T-helper 17 cell (primary cell): Measurements from ENCODE around the gene KERA. TPM values are rescaled to one million over a fixed set of nuclear protein-coding genes. Genes with fewer than 3 reads are reported as not detected.
"Not testable (repeated sequence)": the region's sequence is repeated elsewhere in the genome, so short reads cannot be mapped to it uniquely, and the experiment has no call there.

Experiments used
- ATAC-seq: fragments of 150-1000 bp; cut with Tn5 transposase; 2 replicates; pipeline ENCODE4 v1.10.0; 2021; ENCODE audit warnings: mild to moderate bottlenecking, moderate library complexity
- DNase-seq, 3 donors: peaks; one replicate each; pipeline versions ENCODE4 v3.0.0 to v3.0.0-alpha.2; 2020 to 2021
- H3K9me3 ChIP-seq: one replicate; pipeline ENCODE4 v1.7.0; 2013; ENCODE audit warnings: low read length, mild to moderate bottlenecking; ENCODE audit not compliant: control insufficient read depth, poor library complexity, severe bottlenecking
- H3K27ac Mint-ChIP-seq: one replicate; pipeline ENCODE4 v1.8.0; 2022; ENCODE audit warnings: mild to moderate bottlenecking, moderate library complexity, mixed read lengths
- H3K27me3 Mint-ChIP-seq: one replicate; pipeline ENCODE4 v1.8.0; 2022; ENCODE audit warnings: mixed read lengths
- H3K36me3 Mint-ChIP-seq: one replicate; pipeline ENCODE4 v1.8.0; 2022; ENCODE audit warnings: low read depth, mixed read lengths
- H3K4me1 Mint-ChIP-seq: one replicate; pipeline ENCODE4 v1.8.0; 2022; ENCODE audit warnings: mild to moderate bottlenecking, mixed read lengths
- H3K4me3 Mint-ChIP-seq: one replicate; pipeline ENCODE4 v1.8.0; 2022; ENCODE audit warnings: mild to moderate bottlenecking, moderate library complexity, mixed read lengths
- total RNA-seq, 4 donors: library from RNA in 2 of 4; stranded (reverse) in 2 of 4; gene quantifications; one replicate each; pipeline ENCODE4 v1.2.3 and lab custom pipeline; 2022 to 2026

The KERA gene
- total RNA-seq, 2 donors from 2014 or later, result not detected

DNA sequence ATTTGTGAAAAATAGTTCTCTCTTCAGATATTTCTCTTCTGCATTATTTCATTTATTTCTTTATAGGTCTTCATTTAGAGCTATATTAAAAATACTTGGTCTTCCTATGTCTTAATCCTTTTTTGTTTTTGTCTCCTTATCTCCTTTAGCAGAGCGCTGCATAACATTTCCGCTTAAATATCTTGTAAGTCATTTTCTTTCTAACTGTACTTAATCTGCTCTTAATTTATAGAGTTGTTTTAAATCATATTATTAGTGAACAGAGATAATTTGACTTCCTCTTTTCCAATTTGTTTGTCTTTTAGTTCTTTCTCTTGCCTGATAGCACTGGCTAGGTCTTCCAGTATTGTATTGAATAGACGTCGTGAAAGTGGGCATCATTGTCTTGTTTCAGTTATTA is 35.5 kb upstream of the KERA start:
- DNase-seq, result no peak
- H3K27me3 Mint-ChIP-seq, result peaks cover 4% of the 10 kb centered on the region

GRCh38 chr12:91091916-91092715 is 34.3 kb upstream of the KERA start:
- no peaks in the 10 kb centered on the region for H3K9me3 ChIP-seq
- no peaks in the 10 kb centered on the region for H3K36me3 Mint-ChIP-seq

More for the DNA sequence above, 35.5 kb upstream of the KERA start:
- Mint-ChIP-seq H3K4me3 (no peak overlapping the region), H3K4me1 (no peaks in the 10 kb centered on the region), H3K36me3 (no peaks in the 10 kb centered on the region), H3K27ac (no peak overlapping the region)
- H3K9me3 ChIP-seq, result no peaks in the 10 kb centered on the region
- ATAC-seq, result no peak

DNA sequence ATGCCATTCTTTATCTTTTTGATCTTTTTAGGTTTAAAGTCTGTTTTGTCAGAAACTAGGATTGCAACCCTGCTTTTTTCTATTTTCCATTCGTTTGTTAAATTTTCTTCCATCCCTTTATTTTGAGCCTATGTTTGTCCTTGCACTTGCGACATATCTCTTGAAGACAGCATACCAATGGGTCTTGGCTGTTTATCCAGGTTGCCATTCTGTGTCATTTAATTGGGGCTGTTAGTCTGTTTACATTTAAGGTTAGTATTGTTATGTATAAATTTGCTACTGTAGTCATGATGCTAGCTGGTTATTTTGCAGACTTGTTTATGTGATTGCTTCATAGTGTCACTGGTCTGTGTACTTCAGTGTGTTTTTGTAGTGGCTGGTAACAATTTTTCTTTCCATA is 32.1 kb upstream of the KERA start:
- H3K27ac Mint-ChIP-seq, H3K36me3 Mint-ChIP-seq, H3K4me3 Mint-ChIP-seq, H3K4me1 Mint-ChIP-seq, H3K9me3 ChIP-seq, ATAC-seq, DNase-seq, H3K27me3 Mint-ChIP-seq: not testable (repeated sequence)

More at GRCh38 chr12:91091916-91092715, 34.3 kb upstream of the KERA start:
- Mint-ChIP-seq H3K4me1 (no peaks in the 10 kb centered on the region), H3K27me3 (peaks cover 4% of the 10 kb centered on the region), H3K4me3 (no peak overlapping the region), H3K27ac (no peak overlapping the region)
- ATAC-seq (no peak), DNase-seq (no peak)

DNA sequence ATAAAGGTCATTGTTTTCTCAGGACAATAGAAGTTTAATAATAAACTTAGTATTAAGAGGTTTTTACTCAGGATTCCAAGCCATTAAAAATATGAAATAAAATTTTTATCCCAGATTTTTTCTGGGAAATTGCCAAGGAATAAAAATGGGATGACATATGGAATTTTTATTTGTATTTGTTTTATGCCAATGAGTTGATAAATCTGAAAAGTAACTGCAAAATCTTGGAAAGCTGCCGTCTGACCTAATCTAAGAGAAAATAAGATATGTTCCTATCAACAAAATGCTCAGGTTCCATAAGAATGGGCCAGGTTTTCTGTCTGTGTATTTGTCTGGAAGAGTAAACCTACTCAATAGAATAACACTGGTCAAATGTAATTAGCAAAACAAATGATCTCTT is 22.2 kb upstream of the KERA start:
- Mint-ChIP-seq H3K36me3 (no peaks in the 10 kb centered on the region), H3K4me3 (no peak overlapping the region), H3K27ac (no peak overlapping the region), H3K27me3 (no peaks in the 10 kb centered on the region), H3K4me1 (peaks cover 2% of the 10 kb centered on the region)
- ATAC-seq, result no peak
- no peaks in the 10 kb centered on the region for H3K9me3 ChIP-seq
- DNase-seq, result no peak

DNA sequence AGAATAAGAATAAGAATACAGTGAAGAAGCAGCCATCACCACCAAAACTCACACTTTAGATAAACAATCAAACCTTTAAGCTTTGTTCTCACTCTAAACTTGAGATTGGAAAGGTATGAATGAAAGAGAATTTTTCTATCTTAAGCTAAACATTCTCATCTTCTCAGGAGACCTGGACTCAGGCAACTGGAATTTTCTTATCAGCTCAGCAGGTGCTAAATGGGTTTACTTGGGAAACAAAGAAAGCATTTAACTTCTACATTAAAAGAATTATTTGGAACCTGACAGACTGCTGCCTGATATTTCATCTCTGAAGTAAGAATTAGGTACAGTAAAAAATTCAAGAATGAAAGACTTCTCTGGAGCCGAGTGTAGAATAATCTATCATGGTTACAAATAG is 20.7 kb upstream of the KERA start:
- H3K9me3 ChIP-seq, result no peaks in the 10 kb centered on the region
- Mint-ChIP-seq H3K4me3 (peak overlapping the region; percentile 4), H3K27me3 (no peaks in the 10 kb centered on the region), H3K4me1 (peaks cover 2% of the 10 kb centered on the region), H3K36me3 (no peaks in the 10 kb centered on the region), H3K27ac (no peak overlapping the region)
- no peak for ATAC-seq
- DNase-seq, result no peak

GRCh38 chr12:91077228-91077954 is 19.6 kb upstream of the KERA start:
- no peaks in the 10 kb centered on the region for H3K36me3 Mint-ChIP-seq
- H3K4me1 Mint-ChIP-seq, result peaks cover 2% of the 10 kb centered on the region
- no peak overlapping the region for H3K4me3 Mint-ChIP-seq
- no peaks in the 10 kb centered on the region for H3K27me3 Mint-ChIP-seq
- ATAC-seq, result no peak
- DNase-seq, result no peak
- no peaks in the 10 kb centered on the region for H3K9me3 ChIP-seq
- H3K27ac Mint-ChIP-seq, result no peak overlapping the region

DNA sequence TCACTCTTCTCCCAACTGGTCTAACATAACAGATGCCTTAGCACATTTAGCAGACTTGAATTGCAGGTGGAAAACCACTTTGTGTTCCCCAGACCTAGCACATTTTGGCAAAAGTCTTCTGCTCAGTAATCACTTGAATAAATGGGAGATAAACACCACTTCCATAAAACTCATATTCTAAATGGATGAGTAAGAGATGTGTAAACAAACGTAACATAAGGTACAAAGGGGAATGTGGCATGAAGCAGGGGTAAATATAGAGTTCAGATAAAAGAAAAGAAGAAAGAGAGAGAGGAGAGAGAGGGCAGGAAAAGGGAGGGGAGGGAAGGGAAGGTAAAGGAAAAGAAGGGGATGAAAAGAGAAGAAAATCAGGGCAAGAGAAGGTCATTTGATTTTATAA is 17.0 kb upstream of the KERA start:
- Mint-ChIP-seq H3K36me3 (no peaks in the 10 kb centered on the region), H3K27me3 (no peaks in the 10 kb centered on the region), H3K4me1 (no peaks in the 10 kb centered on the region), H3K27ac (no peak overlapping the region), H3K4me3 (no peak overlapping the region)
- ATAC-seq (no peak), DNase-seq (no peak)
- no peaks in the 10 kb centered on the region for H3K9me3 ChIP-seq

DNA sequence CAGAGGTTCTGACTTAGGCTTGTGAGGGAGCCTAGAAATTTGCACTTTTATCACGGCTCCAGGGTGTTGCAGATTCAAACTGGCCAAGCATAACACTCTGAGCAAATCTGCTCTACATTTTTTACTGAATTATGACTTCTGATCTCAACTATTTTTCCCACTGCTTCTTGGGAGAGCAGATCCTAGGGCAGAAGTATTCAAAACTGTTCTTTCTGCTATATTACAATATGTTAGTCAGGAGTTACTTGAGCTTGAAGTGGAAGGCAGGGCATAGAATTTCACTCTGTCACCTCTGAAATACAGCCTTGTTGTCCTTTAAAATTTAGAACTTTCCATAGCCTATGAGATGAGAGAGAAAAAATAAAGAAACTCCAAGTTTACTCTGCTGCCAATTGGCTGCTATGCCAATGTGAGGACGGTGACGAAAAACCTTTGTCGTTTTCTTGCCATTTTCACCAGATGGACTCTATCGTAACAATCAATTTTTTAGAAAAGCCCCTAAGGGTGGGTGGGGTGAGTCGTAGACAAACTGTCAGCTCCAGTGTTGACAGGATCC is 16.4 kb upstream of the KERA start:
- no peak overlapping the region for H3K27ac Mint-ChIP-seq
- H3K4me3 Mint-ChIP-seq, result no peak overlapping the region
- ATAC-seq, result no peak
- H3K27me3 Mint-ChIP-seq, result peaks cover 2% of the 10 kb centered on the region
- no peaks in the 10 kb centered on the region for H3K9me3 ChIP-seq
- H3K4me1 Mint-ChIP-seq, result no peaks in the 10 kb centered on the region
- H3K36me3 Mint-ChIP-seq, result no peaks in the 10 kb centered on the region
- DNase-seq, result no peak

DNA sequence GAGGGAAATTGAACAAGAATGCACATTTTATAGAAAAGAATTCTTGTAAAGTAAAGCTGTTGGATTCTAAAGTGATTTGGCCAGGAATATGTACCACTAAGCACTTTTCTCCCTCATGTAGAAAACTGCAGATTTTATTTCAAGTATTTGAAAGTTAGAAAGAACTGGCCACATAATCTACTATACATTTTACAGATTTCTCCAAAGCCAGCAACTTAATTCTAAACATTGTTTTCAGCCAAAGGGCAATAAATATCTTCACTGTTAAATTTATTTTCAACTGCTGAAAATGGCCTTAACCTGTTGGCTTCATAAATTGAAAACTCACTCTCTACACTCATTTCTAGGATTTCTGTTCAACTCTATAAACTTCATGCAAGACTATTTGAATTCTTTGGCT is 15.6 kb upstream of the KERA start:
- H3K36me3 Mint-ChIP-seq, result no peaks in the 10 kb centered on the region
- ATAC-seq (no peak), DNase-seq (no peak)
- no peaks in the 10 kb centered on the region for H3K4me1 Mint-ChIP-seq
- H3K9me3 ChIP-seq, result no peaks in the 10 kb centered on the region
- H3K4me3 Mint-ChIP-seq, result no peak overlapping the region
- peaks cover 11% of the 10 kb centered on the region for H3K27me3 Mint-ChIP-seq
- no peak overlapping the region for H3K27ac Mint-ChIP-seq

GRCh38 chr12:91072931-91073330 is 15.1 kb upstream of the KERA start:
- ATAC-seq (no peak), DNase-seq (no peak)
- Mint-ChIP-seq H3K36me3 (no peaks in the 10 kb centered on the region), H3K27me3 (peaks cover 16% of the 10 kb centered on the region), H3K27ac (no peak overlapping the region), H3K4me1 (no peaks in the 10 kb centered on the region), H3K4me3 (no peak overlapping the region)
- H3K9me3 ChIP-seq, result no peaks in the 10 kb centered on the region

GRCh38 chr12:91070936-91071335 is 13.1 kb upstream of the KERA start:
- no peaks in the 10 kb centered on the region for H3K36me3 Mint-ChIP-seq
- no peaks in the 10 kb centered on the region for H3K4me1 Mint-ChIP-seq
- ATAC-seq (no peak), DNase-seq (no peak)
- no peaks in the 10 kb centered on the region for H3K9me3 ChIP-seq
- peaks cover 23% of the 10 kb centered on the region for H3K27me3 Mint-ChIP-seq
- no peak overlapping the region for H3K4me3 Mint-ChIP-seq
- H3K27ac Mint-ChIP-seq, result no peak overlapping the region

- no peak overlapping the region for H3K27ac Mint-ChIP-seq
- H3K27me3 Mint-ChIP-seq, result peaks cover 23% of the 10 kb centered on the region
- no peaks in the 10 kb centered on the region for H3K9me3 ChIP-seq
- no peak overlapping the region for H3K4me3 Mint-ChIP-seq
- H3K4me1 Mint-ChIP-seq, result no peaks in the 10 kb centered on the region
- DNase-seq (no peak), ATAC-seq (no peak)
- H3K36me3 Mint-ChIP-seq, result no peaks in the 10 kb centered on the region
Observed at GRCh38 chr12:91065396-91065795, 7.6 kb upstream of the KERA start.

GRCh38 chr12:91064640-91065039 is 6.8 kb upstream of the KERA start:
- no peak overlapping the region for H3K27ac Mint-ChIP-seq
- H3K4me1 Mint-ChIP-seq, result no peaks in the 10 kb centered on the region
- H3K4me3 Mint-ChIP-seq, result no peak overlapping the region
- ATAC-seq (no peak), DNase-seq (no peak)
- H3K27me3 Mint-ChIP-seq, result peaks cover 23% of the 10 kb centered on the region
- no peaks in the 10 kb centered on the region for H3K36me3 Mint-ChIP-seq
- H3K9me3 ChIP-seq, result no peaks in the 10 kb centered on the region
